ENCODE data around the gene SGPL1.

The SGPL1 gene

DNA sequence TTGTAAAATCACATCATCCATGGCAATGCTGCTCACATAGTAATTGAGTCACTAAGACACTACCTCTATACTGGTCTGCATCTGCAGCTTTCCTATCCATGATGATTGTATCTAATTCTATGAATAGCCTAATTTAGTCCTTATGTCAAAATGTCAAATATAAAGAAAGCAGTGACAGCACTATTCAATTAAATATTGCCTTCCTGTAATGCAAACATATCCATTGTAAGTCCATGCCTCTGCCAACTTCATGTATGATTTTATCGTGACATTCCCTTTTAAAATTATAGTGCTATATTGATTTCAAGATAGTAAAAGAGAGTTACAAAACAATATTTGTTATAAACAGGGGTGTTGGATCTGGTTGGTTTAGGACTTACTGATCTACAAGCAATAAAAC, 4.8 kb upstream of the SGPL1 start:
- no peak for DNase-seq (ENCODE audit: low spot score)

DNA sequence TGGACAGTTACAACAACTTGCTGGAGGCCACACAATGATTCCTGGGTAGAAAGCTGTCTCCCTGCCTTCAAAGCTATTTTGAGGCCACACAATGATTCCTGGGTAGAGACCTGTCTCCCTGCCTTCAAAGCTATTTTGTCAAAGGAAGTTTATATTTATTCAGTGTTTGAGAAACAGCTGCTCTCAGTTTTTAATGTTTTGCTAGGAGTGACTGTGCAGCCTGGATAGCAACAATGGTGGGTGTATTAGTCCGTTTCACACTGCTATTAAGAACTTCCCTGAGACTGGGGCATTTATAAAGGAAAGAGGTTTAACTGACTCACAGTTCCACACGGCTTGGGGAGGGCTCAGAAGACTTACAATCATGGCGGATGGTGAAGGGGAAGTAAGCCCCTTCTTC, 3.9 kb upstream of the SGPL1 start:
- no peak for DNase-seq (ENCODE audit: low spot score)

DNA sequence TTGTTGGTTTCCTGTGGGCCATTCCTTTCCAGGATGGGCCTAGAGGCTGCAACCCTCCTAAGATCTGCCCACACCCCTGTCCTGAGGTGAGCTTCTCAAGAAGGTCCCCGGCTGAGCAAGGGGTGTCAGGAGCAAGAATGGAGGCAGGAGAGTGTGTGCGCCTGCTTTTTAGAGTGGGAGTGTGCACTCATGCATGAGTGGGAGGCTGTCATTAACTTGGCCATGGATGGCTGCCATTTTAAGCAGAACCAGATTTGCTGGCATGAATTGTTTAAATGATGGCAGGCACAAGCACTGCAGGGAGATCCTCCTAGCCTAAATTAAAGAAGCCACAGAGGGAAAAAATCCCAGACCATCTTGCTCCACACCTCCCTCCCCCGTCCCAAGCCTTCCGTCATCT, 2.9 kb upstream of the SGPL1 start:
- DNase-seq (ENCODE audit: low spot score) = no peak

DNA sequence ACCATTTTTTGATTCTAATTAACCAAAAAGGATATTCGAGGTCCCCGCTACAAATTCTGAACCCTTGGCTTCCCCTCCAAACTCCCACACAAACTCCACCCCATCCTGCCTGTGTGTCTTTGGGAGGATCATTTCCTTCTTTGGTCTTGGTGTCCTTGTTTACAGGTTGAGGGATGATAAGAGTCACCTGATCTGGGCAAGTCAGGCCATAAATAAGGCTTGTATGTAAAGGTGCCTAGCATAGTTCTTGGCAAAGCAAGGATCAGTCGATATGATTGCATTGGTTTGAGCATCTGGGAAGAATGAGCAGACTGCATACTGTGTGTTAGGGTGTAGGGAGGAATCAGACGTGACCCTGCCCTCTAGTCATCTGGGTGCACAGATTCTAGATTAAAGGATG, 1.6 kb upstream of the SGPL1 start:
- no peak for DNase-seq (ENCODE audit: low spot score)

DNA sequence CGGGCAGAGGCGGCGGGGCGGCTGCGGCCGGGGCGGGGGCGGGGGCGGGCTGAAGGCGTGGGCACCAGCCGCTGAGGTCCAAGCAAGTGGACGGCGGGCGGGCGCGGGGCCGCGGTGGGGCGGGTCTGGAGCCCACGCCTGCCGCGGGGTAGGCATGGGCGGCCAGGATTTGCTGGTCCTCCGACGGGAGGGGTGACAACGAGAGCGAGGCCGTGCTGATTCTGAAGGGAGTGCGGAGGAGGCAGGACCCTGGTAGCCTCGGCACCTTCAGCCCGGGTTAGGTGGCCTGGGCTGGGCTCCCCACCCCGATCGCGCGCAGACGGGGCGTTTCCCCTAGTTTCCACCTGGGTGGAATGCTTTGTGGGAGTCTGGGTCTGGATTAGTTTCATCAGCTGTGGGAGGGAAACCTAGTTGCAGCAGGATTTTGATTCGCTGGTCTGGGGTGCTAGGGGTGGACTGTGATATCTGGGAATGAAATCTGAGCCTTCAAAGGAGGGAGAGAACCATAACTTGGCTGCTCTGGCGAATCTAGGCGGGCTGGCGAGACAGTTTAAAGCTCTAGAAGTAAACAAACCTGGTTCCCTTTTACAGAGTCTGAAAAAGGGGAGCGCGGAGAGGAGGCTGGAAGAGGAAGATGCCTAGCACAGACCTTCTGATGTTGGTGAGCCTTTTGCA, 609 bp downstream of the SGPL1 start:
- peak; percentile 90 for DNase-seq (ENCODE audit: low spot score)

DNA sequence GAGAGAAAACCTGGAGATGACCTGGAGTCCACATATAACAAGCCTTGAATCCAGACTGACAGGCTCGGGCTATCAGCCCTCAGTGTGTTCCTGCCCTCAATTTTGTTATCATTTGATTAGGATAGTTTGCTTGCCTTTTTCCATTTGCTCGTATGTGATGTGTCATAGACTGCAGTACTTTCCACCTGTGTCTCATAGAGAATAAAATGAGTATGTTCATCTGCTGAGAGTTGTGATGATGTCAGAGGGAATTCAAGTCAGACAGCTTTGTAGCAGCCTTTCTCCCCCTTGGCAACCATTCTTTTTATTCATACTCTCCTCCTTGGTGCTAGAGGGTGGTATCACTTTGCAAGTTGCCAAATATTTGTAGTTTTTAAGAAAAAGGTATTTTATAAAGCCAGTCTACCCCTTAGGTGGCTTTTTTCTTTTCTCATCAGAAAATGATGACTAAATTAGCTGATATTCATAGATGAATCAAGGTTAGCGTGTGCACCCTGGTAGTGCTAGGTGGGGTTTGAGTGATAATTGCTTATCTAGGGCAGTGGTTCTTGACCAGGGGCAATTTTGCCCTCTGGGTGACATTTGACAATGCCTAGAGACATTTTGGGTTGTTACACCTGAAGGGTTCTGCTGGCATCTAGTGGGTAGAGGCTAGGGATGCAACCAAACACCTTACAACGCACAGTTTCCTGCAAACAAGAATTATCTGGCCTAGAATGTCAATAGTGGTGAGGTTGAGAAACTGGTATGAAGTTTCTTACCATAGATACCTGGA, 5.4 kb downstream of the SGPL1 start:
- no peak for DNase-seq (ENCODE audit: low spot score)

DNA sequence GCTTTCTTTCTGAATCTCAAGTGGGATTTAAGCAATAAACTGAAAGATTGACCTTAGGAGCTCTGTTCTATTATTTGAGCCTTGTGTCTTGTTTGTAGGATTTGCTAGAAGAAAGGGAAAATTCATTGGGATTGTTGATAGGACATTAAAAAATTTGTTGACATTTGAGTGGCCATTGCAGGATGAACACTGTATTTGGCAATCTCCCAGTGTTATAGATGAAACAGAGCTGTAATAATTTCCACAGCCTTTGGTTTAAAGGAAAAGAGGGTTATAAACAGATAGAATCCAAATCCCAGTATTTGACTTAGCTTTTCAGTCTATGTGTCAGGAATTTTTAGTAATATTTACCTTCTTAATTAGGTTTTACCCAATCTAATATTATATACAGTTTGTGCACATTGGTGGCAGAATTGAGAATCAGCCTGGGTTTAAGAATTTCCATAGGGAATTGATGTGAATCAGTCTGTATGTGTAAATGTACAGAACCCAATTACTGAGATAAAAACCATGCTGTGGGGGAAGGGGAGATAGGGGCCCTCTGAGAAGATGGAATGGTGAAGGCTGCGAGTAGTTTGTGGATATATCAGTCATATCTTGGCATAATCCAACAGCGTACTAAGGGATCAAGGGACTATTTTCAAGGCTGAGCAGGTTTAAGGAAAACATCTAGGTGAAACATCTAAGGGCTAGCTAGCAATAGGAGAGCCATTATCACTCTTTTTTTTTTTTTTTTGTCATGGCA, 6.5 kb downstream of the SGPL1 start:
- no peak for DNase-seq (ENCODE audit: low spot score)

DNA sequence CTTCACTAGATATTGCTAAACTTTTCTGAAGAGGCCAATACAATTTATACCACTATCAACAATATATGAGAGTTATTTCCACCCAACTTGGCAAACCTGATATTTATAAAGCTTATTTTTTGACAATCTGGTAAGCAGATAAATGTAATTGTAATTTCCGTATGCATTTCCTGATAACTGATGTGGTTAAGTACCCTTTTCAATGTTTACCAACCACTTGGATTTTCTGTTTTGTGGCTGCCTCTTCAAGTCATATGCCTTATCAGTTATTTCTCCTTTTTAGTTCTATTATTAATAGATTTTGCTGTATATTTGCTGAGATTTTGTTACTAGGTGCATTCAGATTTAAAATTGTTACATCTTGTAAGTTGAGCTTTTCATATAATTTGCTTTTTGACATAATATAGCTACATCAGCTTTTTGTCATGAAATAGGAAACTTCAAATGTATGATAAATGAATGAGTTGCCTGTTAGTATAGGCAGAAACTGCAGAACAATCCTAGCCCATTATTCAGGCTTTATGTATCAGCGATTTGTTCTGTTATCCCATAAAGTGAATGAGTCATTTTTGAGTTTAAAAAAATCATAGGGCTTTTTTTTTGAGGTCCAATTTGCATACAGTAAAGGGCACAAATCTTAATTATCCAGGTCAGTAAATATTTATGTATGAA, 11.5 kb downstream of the SGPL1 start:
- no peak for DNase-seq (ENCODE audit: low spot score)

DNA sequence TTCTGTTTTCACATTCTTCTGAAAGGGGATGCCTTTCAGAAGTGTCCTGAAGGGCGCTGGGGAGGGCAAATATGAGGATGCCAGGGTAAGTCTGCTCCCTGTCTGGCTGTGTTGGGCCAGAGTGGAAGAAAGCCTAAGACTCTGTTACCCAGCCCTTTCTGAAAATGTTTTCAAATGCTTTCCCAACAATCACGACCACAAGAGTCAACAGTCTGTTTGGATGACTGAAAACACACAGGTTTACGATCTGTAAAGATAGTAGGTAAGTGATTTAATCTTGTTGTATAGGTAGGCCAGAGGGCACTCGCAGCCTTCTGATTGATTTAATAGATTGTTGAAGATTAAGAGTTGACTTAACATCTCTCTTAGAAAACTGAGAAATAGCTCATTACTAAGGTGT, 13.2 kb downstream of the SGPL1 start:
- DNase-seq (ENCODE audit: low spot score) = no peak

DNA sequence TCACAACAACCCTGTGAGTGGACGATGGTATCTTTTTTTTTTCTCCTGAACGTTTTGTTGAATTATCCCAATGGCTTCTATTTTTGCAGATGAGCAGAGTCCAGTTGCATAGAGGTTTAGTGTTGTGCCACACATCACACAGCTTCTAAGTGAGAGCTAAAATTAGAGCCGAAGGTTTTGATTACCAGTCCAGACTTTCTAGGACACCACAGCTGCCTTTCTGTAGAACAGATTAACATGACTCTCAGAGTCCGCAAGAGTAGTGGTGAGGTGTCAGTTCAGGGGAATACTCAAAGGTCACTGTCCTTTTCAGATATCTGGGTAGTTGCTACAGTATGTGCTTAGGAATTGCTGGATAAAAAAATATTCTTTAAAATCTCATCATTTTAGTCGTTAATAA, 13.8 kb downstream of the SGPL1 start:
- DNase-seq (ENCODE audit: low spot score) = no peak

DNA sequence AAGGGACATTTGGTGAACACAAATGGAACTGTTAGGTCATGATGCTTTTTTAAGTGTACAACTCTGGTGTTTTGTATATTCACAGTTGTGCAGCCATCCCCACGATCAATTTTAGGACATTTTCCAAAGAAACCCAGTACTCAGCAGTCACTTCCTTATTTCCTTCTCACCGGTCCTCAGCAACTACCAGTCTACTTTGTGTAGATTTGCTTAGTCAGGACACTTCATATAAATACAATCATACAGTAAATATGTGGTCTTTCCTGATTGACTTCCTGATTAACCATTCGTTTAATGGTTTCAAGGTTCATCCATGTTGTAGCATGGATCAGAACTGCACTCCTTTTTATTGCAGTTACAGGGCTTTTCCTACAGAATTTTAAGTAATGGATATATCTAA, 14.4 kb downstream of the SGPL1 start:
- DNase-seq (ENCODE audit: low spot score) = no peak

DNA sequence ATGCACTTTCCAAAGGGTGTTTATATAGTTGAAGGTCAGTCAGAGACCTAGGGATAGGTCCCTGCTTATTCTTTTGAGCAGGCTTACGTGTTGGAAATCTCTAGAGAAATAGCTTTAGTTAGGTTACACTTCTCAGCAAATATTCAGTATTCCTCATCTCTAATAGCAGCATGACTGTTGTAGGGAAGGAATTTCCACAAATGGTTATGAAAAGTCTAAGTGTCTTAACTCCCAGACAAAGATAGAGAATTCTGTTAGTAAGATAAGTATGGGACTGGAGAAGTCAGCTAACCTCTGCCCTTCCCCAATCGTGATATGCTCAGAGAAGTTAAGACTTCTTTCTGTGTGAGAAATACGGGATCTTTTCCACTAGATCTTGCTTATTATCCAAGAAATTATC, 16.5 kb downstream of the SGPL1 start:
- no peak for DNase-seq (ENCODE audit: low spot score)

DNA sequence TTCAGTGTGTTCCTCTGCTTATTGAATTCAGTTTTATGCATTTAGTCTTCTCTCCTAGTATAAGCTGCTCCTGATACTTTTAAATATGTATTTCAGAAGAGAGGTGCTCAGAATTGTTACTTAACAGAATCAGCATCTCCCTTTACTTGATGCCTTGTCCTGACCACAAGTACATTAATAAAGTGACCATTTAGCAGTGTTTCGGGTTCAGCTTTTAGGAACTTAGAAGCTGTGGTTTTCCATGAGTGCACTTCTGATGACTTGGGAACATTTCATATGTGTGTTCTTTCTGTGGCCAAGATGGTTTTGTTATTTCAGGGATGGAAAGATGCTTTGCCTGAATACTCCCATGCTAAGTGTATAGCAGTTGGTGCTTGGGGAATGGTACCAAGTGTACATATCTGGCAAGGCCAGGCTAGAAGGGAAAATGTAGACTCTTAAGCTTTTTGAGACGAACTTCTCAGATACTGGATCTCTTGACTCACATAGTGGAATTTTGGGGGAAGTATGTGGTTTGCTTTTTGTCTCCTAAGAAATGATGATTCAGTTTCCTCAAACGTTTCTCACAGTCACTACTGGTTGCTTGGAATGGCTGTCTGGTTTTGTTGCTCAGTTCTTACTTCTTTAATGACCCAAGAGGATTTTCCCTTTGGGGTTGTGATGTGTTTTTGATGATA, 17.2 kb downstream of the SGPL1 start:
- peak; percentile 62 for DNase-seq (ENCODE audit: low spot score)

DNA sequence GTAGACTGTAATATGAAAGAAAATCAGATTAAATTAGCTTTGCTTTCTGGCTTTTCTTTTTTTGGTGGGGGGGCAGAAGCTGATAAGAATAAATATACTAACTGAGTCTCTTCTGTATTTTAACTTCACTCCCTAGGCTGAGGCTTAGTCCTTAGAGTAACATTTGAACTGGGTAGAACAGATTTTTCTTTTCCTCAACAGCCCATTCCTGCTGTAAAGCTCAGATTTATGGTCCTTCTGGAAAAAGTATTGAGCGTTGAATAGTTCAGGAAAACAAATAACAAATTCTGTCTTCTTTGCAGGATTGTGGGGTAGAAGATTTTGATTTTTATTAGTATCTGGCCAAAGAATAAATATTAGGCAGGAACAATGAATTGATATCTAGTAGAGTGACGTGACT, 17.9 kb downstream of the SGPL1 start:
- DNase-seq (ENCODE audit: low spot score) = no peak

DNA sequence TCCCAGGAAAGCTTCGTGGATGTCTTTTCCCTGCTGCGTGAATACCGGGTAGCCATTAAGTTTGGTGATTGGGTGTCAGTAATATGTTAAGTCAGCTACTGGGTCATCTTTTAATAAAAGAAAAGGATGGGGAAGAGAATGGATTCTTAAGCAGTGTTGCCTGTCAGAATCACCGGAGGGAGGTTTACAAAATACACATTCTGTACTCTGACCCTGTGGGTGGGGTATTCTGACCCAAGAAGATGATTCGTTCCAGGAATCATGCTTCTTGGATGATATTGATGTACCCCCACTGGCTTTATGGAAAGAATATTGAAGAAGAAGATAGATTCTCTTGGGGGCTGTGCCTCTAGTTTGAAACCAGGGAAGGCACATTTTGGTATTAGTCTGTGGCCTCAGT, 18.3 kb downstream of the SGPL1 start:
- no peak for DNase-seq (ENCODE audit: low spot score)

DNA sequence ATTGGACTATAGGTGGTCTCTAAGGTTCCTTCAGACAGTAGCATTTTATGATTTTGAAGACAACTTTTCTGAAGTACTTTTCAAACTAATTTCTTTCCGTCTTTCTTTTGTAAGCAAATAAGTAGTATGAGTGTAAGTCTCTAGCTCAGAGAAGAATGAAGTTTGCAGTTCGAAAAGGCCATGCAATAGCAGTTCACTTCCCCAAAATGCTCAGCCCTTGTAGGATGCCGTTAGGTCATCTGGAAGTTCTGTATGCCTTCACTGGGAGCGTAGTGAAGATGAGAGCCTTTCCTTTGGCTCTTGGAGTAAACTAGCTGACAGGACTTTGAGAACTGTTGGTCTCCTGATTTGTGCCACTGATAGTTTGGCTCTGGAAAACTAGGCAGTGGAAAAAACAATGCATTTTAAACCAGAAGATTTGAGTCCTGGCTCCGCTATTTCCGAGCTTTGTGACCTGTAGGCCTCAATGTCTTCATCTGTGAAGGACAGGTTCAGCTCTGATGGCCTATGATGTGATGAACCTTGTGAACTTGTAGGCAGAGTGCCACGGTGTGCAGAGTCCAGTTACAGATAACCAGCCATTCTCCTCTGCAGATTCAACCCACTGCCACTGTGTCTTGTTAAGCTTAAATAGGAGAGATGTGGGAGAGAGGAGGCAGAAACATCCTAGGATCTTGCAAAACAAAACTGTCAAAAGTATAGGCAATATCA, 18.8 kb downstream of the SGPL1 start:
- DNase-seq (ENCODE audit: low spot score) = no peak

DNA sequence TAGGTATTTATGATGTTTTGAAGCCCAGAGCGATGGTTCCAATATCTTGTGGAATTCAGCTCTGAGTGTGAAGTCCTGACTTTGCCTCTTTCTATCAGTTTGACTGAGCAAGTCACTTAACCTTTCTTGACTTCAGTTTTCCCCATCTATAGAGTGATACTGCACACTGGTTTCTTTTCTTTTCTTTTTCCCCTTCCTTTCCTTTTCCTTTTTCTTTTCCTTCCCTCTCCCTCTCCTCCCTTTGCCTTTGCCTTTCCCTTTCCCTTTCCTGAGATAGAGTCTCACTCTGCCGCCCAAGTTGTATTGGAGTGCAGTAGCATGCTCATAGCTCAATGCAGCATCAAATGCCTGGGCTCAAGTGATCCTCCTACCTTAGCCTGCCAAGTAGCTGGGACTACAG, 20.6 kb downstream of the SGPL1 start:
- DNase-seq (ENCODE audit: low spot score) = no peak

DNA sequence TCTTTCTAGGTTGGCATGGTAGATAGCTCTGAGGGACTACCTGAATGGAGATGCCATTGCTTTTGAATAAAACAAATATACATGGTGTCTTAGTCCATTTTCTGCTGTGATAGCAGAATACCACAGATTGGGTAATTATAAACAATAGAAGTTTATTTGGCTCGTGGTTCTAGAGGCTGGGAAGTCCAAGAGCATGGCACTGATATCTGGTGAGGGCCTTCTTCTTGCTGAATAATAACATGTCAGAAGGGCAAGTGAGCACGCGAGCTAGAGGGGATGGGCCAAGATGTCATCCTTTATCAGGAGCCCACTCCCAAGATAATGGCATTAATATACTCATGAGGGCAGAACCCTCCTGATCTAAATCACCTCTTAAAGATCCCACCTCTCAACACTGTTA, 21.9 kb downstream of the SGPL1 start:
- DNase-seq (ENCODE audit: low spot score) = no peak

DNA sequence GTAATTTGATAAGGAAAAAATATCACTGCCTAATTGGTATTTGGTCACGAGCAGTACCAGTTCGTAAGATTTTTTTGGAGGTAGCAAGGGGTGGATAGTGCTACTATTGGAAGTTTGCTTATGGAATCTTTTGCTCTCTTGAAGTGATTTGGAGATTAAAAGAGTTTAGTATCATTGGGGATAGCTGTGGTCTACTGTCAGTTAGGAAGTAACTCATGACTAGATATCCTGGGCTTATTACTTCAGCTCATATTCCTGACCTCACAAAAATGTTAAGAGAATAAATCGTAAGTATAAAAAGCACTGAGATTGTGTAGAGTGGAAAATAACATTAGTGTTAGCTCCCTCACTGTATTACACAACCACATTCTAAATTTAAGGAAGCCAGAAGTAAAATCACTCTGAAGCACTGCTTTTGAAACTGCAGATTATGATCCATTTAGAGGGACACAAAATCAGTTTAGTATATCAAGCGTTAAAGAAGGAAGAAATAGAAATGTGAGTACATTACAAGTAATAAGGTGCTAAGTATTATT, 22.6 kb downstream of the SGPL1 start:
- no peak for DNase-seq (ENCODE audit: low spot score)

DNA sequence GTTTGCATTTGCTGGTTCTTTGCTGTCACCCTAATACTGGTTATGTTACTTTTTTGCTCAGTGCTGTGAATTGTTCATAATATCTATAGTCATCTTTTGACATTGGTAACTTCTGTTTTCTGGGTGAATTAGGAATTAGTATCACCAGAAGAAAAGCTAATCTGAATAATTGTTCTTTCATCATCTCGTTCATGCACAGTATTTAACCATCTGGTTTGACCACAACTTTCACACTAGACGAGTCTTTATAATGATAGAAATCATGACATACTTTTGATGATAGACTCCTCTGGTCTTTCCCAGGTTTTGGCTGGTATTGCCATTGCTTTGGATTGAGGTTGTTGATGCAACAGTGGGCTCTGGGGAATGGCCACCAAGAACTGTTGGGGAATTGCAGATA, 25.1 kb downstream of the SGPL1 start:
- DNase-seq (ENCODE audit: low spot score) = no peak

DNA sequence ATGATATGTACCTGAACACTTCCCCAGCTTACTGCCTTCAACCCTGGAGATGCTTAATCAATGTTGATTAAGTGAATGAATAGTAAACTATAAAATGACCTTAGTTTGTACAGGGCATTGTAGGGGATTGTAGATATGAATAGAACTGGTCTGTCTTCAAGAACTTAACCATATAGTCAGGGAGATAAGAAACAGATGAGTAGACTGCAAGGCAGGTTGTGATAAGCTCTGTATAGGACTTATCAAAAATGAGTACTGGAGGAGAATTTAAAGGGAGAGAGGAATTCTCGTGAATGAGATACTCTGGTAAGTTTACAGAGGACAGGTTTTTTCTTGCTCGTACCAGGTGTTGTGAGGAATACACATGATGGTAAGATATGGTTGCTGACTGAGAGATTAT, 27.6 kb downstream of the SGPL1 start:
- no peak for DNase-seq (ENCODE audit: low spot score)
